ENCODE results near the gene STX1B. TPM values are rescaled to one million over a fixed set of nuclear protein-coding genes. Genes with fewer than 3 reads are reported as not detected.

Gene STX1B
- polyA plus RNA-seq, 3 donors, result 1.7 TPM; not detected in 2

DNA sequence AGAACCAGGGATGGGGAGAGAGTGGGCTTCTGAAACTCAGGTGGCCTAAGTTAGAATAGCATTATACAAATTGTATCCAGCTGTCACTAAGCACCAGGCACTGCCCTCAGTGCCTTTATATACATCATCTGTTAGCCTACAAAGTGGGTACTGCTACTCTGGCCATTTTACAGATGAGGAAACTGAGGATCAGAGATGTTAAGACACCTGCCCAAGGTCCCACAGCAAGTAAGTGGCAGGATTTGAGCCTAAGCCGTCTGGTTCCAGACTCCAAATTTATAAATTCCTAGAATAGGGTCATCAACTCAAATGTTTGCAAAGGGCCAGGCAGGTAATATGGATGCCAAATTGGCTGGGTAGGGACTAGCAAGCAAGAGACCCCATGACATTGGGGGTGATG is 59.2 kb downstream of the STX1B start:
- Mint-ChIP-seq H3K27me3 (ENCODE audit: low read depth in 3 of 3) (peaks cover 0 to 4% (median 0%) of the 10 kb centered on the region in 3 donors), H3K36me3 (peaks cover 4 to 31% of the 10 kb centered on the region in 2 donors), H3K9me3 (peaks cover 0 to 1% (median 0%) of the 10 kb centered on the region in 7 donors), H3K27ac (peak overlapping the region in 1 of 7 donors; percentile 61), H3K4me1 (peaks cover 22% of the 10 kb centered on the region), H3K4me3 (no peak overlapping the region)
- H3K79me2 ChIP-seq (ENCODE audit: insufficient read depth, low read length), result peaks cover 44% of the 10 kb centered on the region
- H3K27ac ChIP-seq (ENCODE audit: low read depth in 1 of 2, low read length in 2 of 2), result no peak overlapping the region
- peaks cover 63% of the 10 kb centered on the region for H4K20me1 ChIP-seq (ENCODE audit: insufficient read depth, low read length)
- peak overlapping the region in 1 of 3 experiments; percentile 99 for H3K4me3 ChIP-seq (replicated peaks in 1 of 3; ENCODE audit: low read depth in 2 of 3, low read length in 3 of 3)
- H3K27me3 ChIP-seq (ENCODE audit: control insufficient read depth in 2 of 2, insufficient read depth in 2 of 2, low read length in 2 of 2), result no peaks in the 10 kb centered on the region
- DNase-seq, result no peak
- H3K9ac ChIP-seq (ENCODE audit: insufficient read depth, low read length, poor library complexity, severe bottlenecking), result no peak overlapping the region
- TF ChIP-seq, protein P1, sequence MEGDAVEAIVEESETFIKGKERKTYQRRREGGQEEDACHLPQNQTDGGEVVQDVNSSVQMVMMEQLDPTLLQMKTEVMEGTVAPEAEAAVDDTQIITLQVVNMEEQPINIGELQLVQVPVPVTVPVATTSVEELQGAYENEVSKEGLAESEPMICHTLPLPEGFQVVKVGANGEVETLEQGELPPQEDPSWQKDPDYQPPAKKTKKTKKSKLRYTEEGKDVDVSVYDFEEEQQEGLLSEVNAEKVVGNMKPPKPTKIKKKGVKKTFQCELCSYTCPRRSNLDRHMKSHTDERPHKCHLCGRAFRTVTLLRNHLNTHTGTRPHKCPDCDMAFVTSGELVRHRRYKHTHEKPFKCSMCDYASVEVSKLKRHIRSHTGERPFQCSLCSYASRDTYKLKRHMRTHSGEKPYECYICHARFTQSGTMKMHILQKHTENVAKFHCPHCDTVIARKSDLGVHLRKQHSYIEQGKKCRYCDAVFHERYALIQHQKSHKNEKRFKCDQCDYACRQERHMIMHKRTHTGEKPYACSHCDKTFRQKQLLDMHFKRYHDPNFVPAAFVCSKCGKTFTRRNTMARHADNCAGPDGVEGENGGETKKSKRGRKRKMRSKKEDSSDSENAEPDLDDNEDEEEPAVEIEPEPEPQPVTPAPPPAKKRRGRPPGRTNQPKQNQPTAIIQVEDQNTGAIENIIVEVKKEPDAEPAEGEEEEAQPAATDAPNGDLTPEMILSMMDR (IDR thresholded peaks at IDR 0.05), result no peak
- peaks cover 25 to 28% of the 10 kb centered on the region in 2 donors for H3K4me1 ChIP-seq (ENCODE audit: control insufficient read depth in 1 of 2, insufficient read depth in 2 of 2, low read length in 2 of 2)
- H3K9me3 ChIP-seq (replicated peaks in 1 of 2; ENCODE audit: control insufficient read depth in 1 of 2, insufficient read depth in 1 of 2, low read length in 2 of 2), result no peaks in the 10 kb centered on the region
- whole genome bisulfite sequencing (ENCODE audit: insufficient coverage), result 100% methylated on average over 1 of the region's 1 CpG
- H2AFZ ChIP-seq (ENCODE audit: insufficient read depth, low read depth, low read length, poor library complexity, severe bottlenecking), result no peak overlapping the region
- H3K4me2 ChIP-seq (replicated peaks; ENCODE audit: extremely low read depth, low read length, poor library complexity, severe bottlenecking), result peak overlapping the region; percentile 99
- H3K36me3 ChIP-seq (replicated peaks in 1 of 2; ENCODE audit: control insufficient read depth in 1 of 2, insufficient read depth in 2 of 2, low read length in 2 of 2), result peaks cover 17 to 31% of the 10 kb centered on the region in 2 donors
- intact Hi-C loops (cut with micrococcal nuclease), result loop anchor here in 1 of 2 donors (10.0 kb wide), 1 partner anchor 144 kb away; the partner anchor contains the start of gene VKORC1

DNA sequence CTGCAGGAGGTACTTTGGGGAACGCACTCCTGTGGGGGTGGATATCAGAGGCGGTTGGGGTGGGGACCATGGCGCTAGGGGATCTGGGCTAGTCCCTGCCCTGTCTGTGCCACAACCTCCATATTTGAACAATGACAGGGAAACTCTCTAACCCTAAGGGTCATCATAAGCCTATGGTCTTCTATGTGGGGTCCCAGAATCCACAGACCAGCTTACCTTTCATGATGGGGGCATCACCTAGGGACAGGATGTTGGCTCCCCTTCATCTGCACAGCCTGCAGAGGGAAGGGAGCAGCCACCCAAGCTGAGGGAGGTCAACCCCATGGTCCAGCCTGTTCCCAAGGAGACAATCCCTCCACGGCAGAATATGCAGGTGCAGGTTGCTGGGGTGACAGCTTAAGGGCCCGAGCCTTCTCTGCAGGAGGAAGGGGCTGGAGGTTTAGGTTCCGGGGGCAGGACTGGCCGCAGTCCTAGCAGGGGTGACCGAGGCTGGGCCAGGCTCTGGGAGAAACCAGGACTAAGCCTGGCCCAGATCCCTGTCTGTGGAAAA is 59.8 kb downstream of the STX1B start:
- Mint-ChIP-seq H3K4me3 (peak overlapping the region; percentile 90 to 97), H3K4me1 (peaks cover 22% of the 10 kb centered on the region), H3K36me3 (peaks cover 4 to 33% of the 10 kb centered on the region in 2 donors), H3K27me3 (ENCODE audit: low read depth in 3 of 3) (peaks cover 0 to 4% (median 0%) of the 10 kb centered on the region in 3 donors), H3K27ac (peak overlapping the region; percentile 84 to 95 (median 90)), H3K9me3 (peaks cover 0 to 1% (median 0%) of the 10 kb centered on the region in 7 donors)
- peaks cover 44% of the 10 kb centered on the region for H3K79me2 ChIP-seq (ENCODE audit: insufficient read depth, low read length)
- peaks cover 57% of the 10 kb centered on the region for H4K20me1 ChIP-seq (ENCODE audit: insufficient read depth, low read length)
- peaks cover 25 to 28% of the 10 kb centered on the region in 2 donors for H3K4me1 ChIP-seq (ENCODE audit: control insufficient read depth in 1 of 2, insufficient read depth in 2 of 2, low read length in 2 of 2)
- peak overlapping the region; percentile 99 for H3K4me2 ChIP-seq (replicated peaks; ENCODE audit: extremely low read depth, low read length, poor library complexity, severe bottlenecking)
- peak overlapping the region; percentile 38 to 80 for H3K27ac ChIP-seq (ENCODE audit: low read depth in 1 of 2, low read length in 2 of 2)
- no peaks in the 10 kb centered on the region for H3K9me3 ChIP-seq (replicated peaks in 1 of 2; ENCODE audit: control insufficient read depth in 1 of 2, insufficient read depth in 1 of 2, low read length in 2 of 2)
- peak overlapping the region; percentile 91 for H3K9ac ChIP-seq (ENCODE audit: insufficient read depth, low read length, poor library complexity, severe bottlenecking)
- intact Hi-C loops (cut with micrococcal nuclease), result loop anchor here in 1 of 2 donors (10.0 kb wide), 1 partner anchor 144 kb away; the partner anchor contains the start of gene VKORC1
- TF ChIP-seq, protein P1 (IDR thresholded peaks at IDR 0.05), result no peak
- H3K27me3 ChIP-seq (ENCODE audit: control insufficient read depth in 2 of 2, insufficient read depth in 2 of 2, low read length in 2 of 2), result no peaks in the 10 kb centered on the region
- H3K36me3 ChIP-seq (replicated peaks in 1 of 2; ENCODE audit: control insufficient read depth in 1 of 2, insufficient read depth in 2 of 2, low read length in 2 of 2), result peaks cover 17 to 31% of the 10 kb centered on the region in 2 donors
- H2AFZ ChIP-seq (ENCODE audit: insufficient read depth, low read depth, low read length, poor library complexity, severe bottlenecking), result no peak overlapping the region
- no peak for DNase-seq
- peak overlapping the region; percentile 59 to 99 (median 85) for H3K4me3 ChIP-seq (replicated peaks in 1 of 3; ENCODE audit: low read depth in 2 of 3, low read length in 3 of 3)
- 79% methylated on average over 6 of the region's 8 CpGs for WGBS (ENCODE audit: insufficient coverage)

Measured in CD14-positive monocyte (primary cell).